Gastroesophageal sphincter (tissue), 4 donors: ENCODE measurements around the gene TMEM222. TPM values are rescaled to one million over a fixed set of nuclear protein-coding genes. Genes with fewer than 3 reads are reported as not detected.

Source experiments
- ATAC-seq: fragments of 150-250 bp; one replicate; pipeline ENCODE4 v1.9.1; 2016; ENCODE audit warnings: mild to moderate bottlenecking, moderate library complexity
- H3K27ac ChIP-seq, 4 donors: fragments of 200-600 bp; sonication (generic) in 3 of 4; 1 replicate in 3 of 4; 2 replicates in 1 of 4; pipeline ENCODE4 v1.5.1; 2016 to 2019
- H3K27me3 ChIP-seq: fragments of 200-600 bp; sonication (generic); one replicate; pipeline ENCODE4 v1.5.1; 2019
- H3K36me3 ChIP-seq, 2 donors: fragments of 200-600 bp; sonication (generic); one replicate each; pipeline ENCODE4 v1.5.1; 2019; ENCODE audit warnings: control low read depth in 1 of 2
- H3K4me1 ChIP-seq, 3 donors: fragments of 200-600 bp; sonication (generic); 1 replicate in 2 of 3; 2 replicates in 1 of 3; pipeline ENCODE4 v1.5.1; 2016 to 2019; ENCODE audit warnings: control low read depth in 2 of 3
- H3K4me3 ChIP-seq, 2 donors: fragments of 200-600 bp; sonication (generic); one replicate each; pipeline ENCODE4 v1.5.1; 2019; ENCODE audit warnings: mild to moderate bottlenecking in 1 of 2, moderate library complexity in 1 of 2
- H3K9me3 ChIP-seq, 3 donors: fragments of 200-600 bp; sonication (generic); one replicate each; pipeline ENCODE4 v1.5.1; 2017 to 2019; ENCODE audit warnings: control low read depth in 2 of 3
- EP300 ChIP-seq: sonication (generic); formaldehyde crosslinking; IDR thresholded peaks from one replicate; pipeline ENCODE4 v1.6.1; 2017; ENCODE audit warnings: antibody characterized with exemption, mild to moderate bottlenecking
- POLR2A ChIP-seq, 2 donors: fragments of 450-650 bp; IDR thresholded peaks; one replicate each; pipeline ENCODE4 v1.6.1; 2017; ENCODE audit warnings: antibody characterized with exemption in 2 of 2, mild to moderate bottlenecking in 2 of 2, moderate library complexity in 1 of 2
- POLR2AphosphoS5 ChIP-seq: sonication (generic); formaldehyde crosslinking; IDR thresholded peaks from one replicate; pipeline ENCODE4 v1.6.1; 2017; ENCODE audit warnings: antibody characterized with exemption
- WGBS, 2 donors: methylation state at CpG; one replicate each; pipeline ENCODE4 v1.1.5; 2018; ENCODE audit warnings: low coverage in 1 of 2; 5-methylcytosine and 5-hydroxymethylcytosine counted together
- total RNA-seq, 4 donors: library from RNA; depleted of rRNA; stranded (reverse); fragments of >200 nt; gene quantifications; one replicate each; pipeline ENCODE4 v1.1.0, GENCODE V29; 2016
- TF ChIP-seq, protein P1 (sequence below), 4 experiments: fragments of 200-600 bp in 2 of 4; fragments of 450-650 bp in 2 of 4; sonication (generic) in 1 of 4; IDR thresholded peaks; one replicate each; pipeline ENCODE4 v1.5.1; 2017 to 2019; ENCODE audit warnings: antibody characterized with exemption in 4 of 4, mild to moderate bottlenecking in 2 of 4, moderate library complexity in 2 of 4

The TMEM222 gene
- total RNA-seq, 4 donors from 2014 or later = 15.6 to 28.6 (median 24.1) TPM

GRCh38 chr1:27366411-27367159 is 44.6 kb downstream of the TMEM222 start, which contains the start of gene MAP3K6:
Gene MAP3K6 (minus strand): TSS chr1:27366961. CDS start chr1:27366597, 364 bp downstream.
- Histone ChIP-seq H3K27ac (peak within 1 kb of the TSS; percentile 94 to 99 (median 98)), H3K36me3 (peaks cover 0 to 33% of the 10 kb centered on the region in 2 donors), H3K27me3 (no peaks in the 10 kb centered on the region), H3K9me3 (no peaks in the 10 kb centered on the region), H3K4me3 (peak within 1 kb of the TSS; percentile 69 to 91), H3K4me1 (peaks cover 9 to 57% (median 19%) of the 10 kb centered on the region in 3 donors)
- 0% methylated on average over 4 of the region's 67 CpGs; no CpG with 5 or more reads in 1 of the 2 donors for WGBS, 2 donors
- peak; percentile 82 to 87 for TF ChIP-seq POLR2A (IDR thresholded peaks at IDR 0.05)
- TF ChIP-seq POLR2AphosphoS5 = peak; percentile 85
- TF ChIP-seq EP300 = no peak
- TF ChIP-seq, protein P1, sequence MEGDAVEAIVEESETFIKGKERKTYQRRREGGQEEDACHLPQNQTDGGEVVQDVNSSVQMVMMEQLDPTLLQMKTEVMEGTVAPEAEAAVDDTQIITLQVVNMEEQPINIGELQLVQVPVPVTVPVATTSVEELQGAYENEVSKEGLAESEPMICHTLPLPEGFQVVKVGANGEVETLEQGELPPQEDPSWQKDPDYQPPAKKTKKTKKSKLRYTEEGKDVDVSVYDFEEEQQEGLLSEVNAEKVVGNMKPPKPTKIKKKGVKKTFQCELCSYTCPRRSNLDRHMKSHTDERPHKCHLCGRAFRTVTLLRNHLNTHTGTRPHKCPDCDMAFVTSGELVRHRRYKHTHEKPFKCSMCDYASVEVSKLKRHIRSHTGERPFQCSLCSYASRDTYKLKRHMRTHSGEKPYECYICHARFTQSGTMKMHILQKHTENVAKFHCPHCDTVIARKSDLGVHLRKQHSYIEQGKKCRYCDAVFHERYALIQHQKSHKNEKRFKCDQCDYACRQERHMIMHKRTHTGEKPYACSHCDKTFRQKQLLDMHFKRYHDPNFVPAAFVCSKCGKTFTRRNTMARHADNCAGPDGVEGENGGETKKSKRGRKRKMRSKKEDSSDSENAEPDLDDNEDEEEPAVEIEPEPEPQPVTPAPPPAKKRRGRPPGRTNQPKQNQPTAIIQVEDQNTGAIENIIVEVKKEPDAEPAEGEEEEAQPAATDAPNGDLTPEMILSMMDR (IDR thresholded peaks at IDR 0.05) = peak in 3 of 4 experiments; percentile 45 to 51 (median 47)
- peak; percentile 84 for ATAC-seq

- no peaks in the 10 kb centered on the region for H3K9me3 ChIP-seq
- TF ChIP-seq POLR2A (IDR thresholded peaks at IDR 0.05) = no peak
- TF ChIP-seq, protein P1 (IDR thresholded peaks at IDR 0.05) = no peak
- TF ChIP-seq EP300 = no peak
- no peak for TF ChIP-seq POLR2AphosphoS5
- WGBS, 2 donors = 20% methylated on average over 1 of the region's 8 CpGs; no CpG with 5 or more reads in 1 of the 2 donors
- ATAC-seq = no peak
- H3K36me3 ChIP-seq = peaks cover 0 to 26% of the 10 kb centered on the region in 2 donors
- peak overlapping the region; percentile 94 to 99 (median 98) for H3K27ac ChIP-seq
- H3K4me3 ChIP-seq = peak overlapping the region; percentile 69 to 91
- no peaks in the 10 kb centered on the region for H3K27me3 ChIP-seq
- H3K4me1 ChIP-seq = peaks cover 9 to 57% (median 19%) of the 10 kb centered on the region in 3 donors
These were observed 45.2 kb downstream of the TMEM222 start for GRCh38 chr1:27367160-27367650.

- no peak for ATAC-seq
- peaks cover 9 to 54% (median 19%) of the 10 kb centered on the region in 3 donors for H3K4me1 ChIP-seq
- no peaks in the 10 kb centered on the region for H3K27me3 ChIP-seq
- TF ChIP-seq POLR2AphosphoS5 = no peak
- TF ChIP-seq, protein P1 (IDR thresholded peaks at IDR 0.05) = peak in 3 of 4 experiments; percentile 8 to 12 (median 9)
- no peaks in the 10 kb centered on the region for H3K9me3 ChIP-seq
- H3K36me3 ChIP-seq = peaks cover 0 to 8% of the 10 kb centered on the region in 2 donors
- peak overlapping the region in 1 of 4 donors; percentile 19 for H3K27ac ChIP-seq
- no peak overlapping the region for H3K4me3 ChIP-seq
- 70 to 96% methylated on average over 7 to 9 of the region's 13 CpGs for WGBS, 2 donors
These were observed 47.1 kb downstream of the TMEM222 start for GRCh38 chr1:27368869-27369582.

- H3K36me3 ChIP-seq = no peaks in the 10 kb centered on the region
- H3K9me3 ChIP-seq = no peaks in the 10 kb centered on the region
- H3K27me3 ChIP-seq = no peaks in the 10 kb centered on the region
- no peak for ATAC-seq
- H3K4me3 ChIP-seq = no peak overlapping the region
- no peak overlapping the region for H3K27ac ChIP-seq
- 82% methylated on average over 15 of the region's 19 CpGs; no CpG with 5 or more reads in 1 of the 2 donors for WGBS, 2 donors
- peaks cover 5 to 30% (median 7%) of the 10 kb centered on the region in 3 donors for H3K4me1 ChIP-seq
- TF ChIP-seq, protein P1 (IDR thresholded peaks at IDR 0.05) = no peak
- TF ChIP-seq EP300 (no peak), POLR2AphosphoS5 (no peak), POLR2A (IDR thresholded peaks at IDR 0.05) (no peak)
These were observed 50.3 kb downstream of the TMEM222 start for GRCh38 chr1:27372022-27372807.
